Measurements from ENCODE around the gene IGF2BP2. TPM values are rescaled to one million over a fixed set of nuclear protein-coding genes. Genes with fewer than 3 reads are reported as not detected.

Gene IGF2BP2
- total and polyA plus RNA-seq, 2 of the 13 experiments (the other 11 are each of a cell fraction or from before 2014, with no cell fraction given) = 6.5 to 46.0 TPM

GRCh38 chr3:185825006-185825638, at the start of gene IGF2BP2 (continued):
- TF ChIP-seq ARID4A (CRISPR knock-in tag; IDR thresholded peaks at IDR 0.05; ENCODE audit: borderline replicate concordance) = peak; percentile 38; the same call in 1 of the 2 replicates
- no peak for TF ChIP-seq ZNF766 (CRISPR knock-in tag; IDR thresholded peaks at IDR 0.05; ENCODE audit: borderline replicate concordance)
- TF ChIP-seq KAT8 (CRISPR knock-in tag; IDR thresholded peaks at IDR 0.05) = no peak
- no peak for TF ChIP-seq NR2F6 (IDR thresholded peaks at IDR 0.05)
- TF ChIP-seq NR2F6 (CRISPR knock-in tag; IDR thresholded peaks at IDR 0.05) = peak; percentile 30; the same call in 1 of the 2 replicates
- no peak for TF ChIP-seq HOXD1 (CRISPR knock-in tag; IDR thresholded peaks at IDR 0.05)
- TF ChIP-seq E2F1 (CRISPR knock-in tag; IDR thresholded peaks at IDR 0.05) = no peak
- no peak for TF ChIP-seq SYNCRIP (IDR thresholded peaks at IDR 0.05; ENCODE audit: insufficient read depth, low read depth, low read length)
- no peak for TF ChIP-seq ZSCAN30 (CRISPR knock-in tag; IDR thresholded peaks at IDR 0.05)
- no peak for TF ChIP-seq JUN (CRISPR knock-in tag; IDR thresholded peaks at IDR 0.05)
- TF ChIP-seq ZFP36L2 (CRISPR knock-in tag; IDR thresholded peaks at IDR 0.05) = no peak
- no peak for TF ChIP-seq MBNL3 (CRISPR knock-in tag; conservative IDR thresholded peaks at IDR 0.05)
- no peak for TF ChIP-seq ZKSCAN8 (CRISPR knock-in tag; IDR thresholded peaks at IDR 0.05; ENCODE audit: borderline replicate concordance)
- no peak for TF ChIP-seq CBFB (CRISPR knock-in tag; IDR thresholded peaks at IDR 0.05)
- no peak for TF ChIP-seq MTA1 (CRISPR knock-in tag; IDR thresholded peaks at IDR 0.05; ENCODE audit: borderline replicate concordance)
- no peak for TF ChIP-seq TARDBP (CRISPR knock-in tag; IDR thresholded peaks at IDR 0.05)
- TF ChIP-seq CHD2 (IDR thresholded peaks at IDR 0.05; ENCODE audit: low read depth, low read length) = no peak
- TF ChIP-seq E2F2 (CRISPR knock-in tag; IDR thresholded peaks at IDR 0.05; ENCODE audit: borderline replicate concordance) = no peak
- no peak for TF ChIP-seq BCLAF1 (IDR thresholded peaks at IDR 0.05)
- TF ChIP-seq ARNTL (CRISPR knock-in tag; IDR thresholded peaks at IDR 0.05) = no peak
- TF ChIP-seq ZGPAT (CRISPR knock-in tag; IDR thresholded peaks at IDR 0.05) = no peak
